ENCODE results near the gene ZBTB24. TPM values are rescaled to one million over a fixed set of nuclear protein-coding genes. Genes with fewer than 3 reads are reported as not detected.

Gene ZBTB24
- total RNA-seq, 4 donors from 2014 or later = 3.0 to 7.8 (median 5.7) TPM

DNA sequence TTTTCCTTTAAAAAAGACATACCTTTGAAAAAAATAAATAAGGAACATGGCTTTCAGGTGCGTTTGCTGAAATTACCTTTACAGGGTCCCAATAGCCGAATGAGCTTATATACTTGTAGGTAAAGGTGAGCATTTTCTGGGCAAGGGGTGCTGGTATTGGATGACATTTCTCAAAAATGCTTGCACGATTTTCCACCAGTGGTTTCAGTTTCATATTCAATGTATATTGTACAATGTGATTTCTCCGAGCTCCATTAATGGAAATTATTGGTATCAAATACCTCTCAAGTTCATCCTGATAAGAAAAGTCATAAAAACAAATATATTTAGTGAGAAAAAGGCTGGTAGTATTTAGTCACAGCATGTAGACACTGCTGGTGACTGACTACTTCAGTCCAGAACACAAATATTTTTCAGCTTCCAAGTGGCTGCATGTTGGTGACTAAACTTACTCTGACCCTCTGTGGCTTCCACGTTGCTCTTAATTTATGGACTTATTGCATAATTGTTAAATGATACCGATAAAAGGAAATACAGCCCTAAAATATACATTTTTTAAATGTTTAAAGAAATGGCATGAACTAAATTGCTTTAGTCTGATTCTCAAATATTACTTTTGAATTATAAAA lies 32.9 kb upstream of the ZBTB24 start:
- no peak for DNase-seq
- 57 to 72% methylated on average over 6 of the region's 6 CpGs for WGBS, 2 donors (ENCODE audit: low coverage in 1 of 2)
- no peak overlapping the region for H3K27ac ChIP-seq
- no peaks in the 10 kb centered on the region for H3K36me3 ChIP-seq
- intact Hi-C loops (cut with DNase I; ENCODE audit: low total_unique reads) (no loop called here), in situ Hi-C loops (cut with MboI; ENCODE audit: low pct_ligation_motif_present in 1 of 4, low pct_unique_long_range_greater_than_20kb in 1 of 4, low sequenced_read_pairs in 3 of 4) (loop anchor here in 1 of 4 donors (25.0 kb wide), 1 partner anchor 171 kb away; the partner anchor contains the start of genes AK9 and FIG4)
- H3K27me3 ChIP-seq = no peaks in the 10 kb centered on the region
- TF ChIP-seq POLR2AphosphoS5 (IDR thresholded peaks at IDR 0.05) (no peak), POLR2A (IDR thresholded peaks at IDR 0.05) (no peak), EP300 (IDR thresholded peaks at IDR 0.05; ENCODE audit: low read depth) (no peak), CTCF (IDR thresholded peaks at IDR 0.05) (no peak)
- peak overlapping the region in 1 of 4 donors; percentile 5 for H3K4me3 ChIP-seq
- no peaks in the 10 kb centered on the region for H3K4me1 ChIP-seq
- H3K9me3 ChIP-seq = no peaks in the 10 kb centered on the region

GRCh38 chr6:109514946-109515345 lies 31.9 kb upstream of the ZBTB24 start:
- TF ChIP-seq CTCF (IDR thresholded peaks at IDR 0.05) (no peak), POLR2AphosphoS5 (IDR thresholded peaks at IDR 0.05) (no peak)
- DNase-seq = no peak
- intact Hi-C loops (cut with DNase I; ENCODE audit: low total_unique reads) = no loop called here
- in situ Hi-C loops (cut with MboI; ENCODE audit: low pct_ligation_motif_present in 1 of 4, low pct_unique_long_range_greater_than_20kb in 1 of 4, low sequenced_read_pairs in 3 of 4) = loop anchor here in 1 of 4 donors (25.0 kb wide), 1 partner anchor 172 kb away; the partner anchor contains the start of genes AK9 and FIG4
- Histone ChIP-seq H3K36me3 (no peaks in the 10 kb centered on the region), H3K27ac (no peak overlapping the region), H3K4me3 (no peak overlapping the region), H3K27me3 (no peaks in the 10 kb centered on the region), H3K4me1 (no peaks in the 10 kb centered on the region), H3K9me3 (no peaks in the 10 kb centered on the region)
- 63 to 90% methylated on average over 2 to 3 of the region's 3 CpGs for WGBS, 2 donors (ENCODE audit: low coverage in 1 of 2)

GRCh38 chr6:109513571-109514071 lies 30.6 kb upstream of the ZBTB24 start:
- H3K27ac ChIP-seq = no peak overlapping the region
- H3K27me3 ChIP-seq = no peaks in the 10 kb centered on the region
- no peaks in the 10 kb centered on the region for H3K9me3 ChIP-seq
- in situ Hi-C loops (cut with MboI; ENCODE audit: low pct_ligation_motif_present in 1 of 4, low pct_unique_long_range_greater_than_20kb in 1 of 4, low sequenced_read_pairs in 3 of 4) = loop anchor here in 1 of 4 donors (25.0 kb wide), 1 partner anchor 174 kb away; the partner anchor contains the start of genes AK9 and FIG4
- TF ChIP-seq CTCF (IDR thresholded peaks at IDR 0.05) (no peak), EP300 (IDR thresholded peaks at IDR 0.05; ENCODE audit: low read depth) (no peak), POLR2A (IDR thresholded peaks at IDR 0.05) (no peak), POLR2AphosphoS5 (IDR thresholded peaks at IDR 0.05) (no peak)
- no peak for DNase-seq
- WGBS, 2 donors (ENCODE audit: low coverage in 1 of 2) = 89 to 92% methylated on average over 2 of the region's 2 CpGs
- H3K4me3 ChIP-seq = no peak overlapping the region
- intact Hi-C loops (cut with DNase I; ENCODE audit: low total_unique reads) = no loop called here
- H3K36me3 ChIP-seq = no peaks in the 10 kb centered on the region
- H3K4me1 ChIP-seq = no peaks in the 10 kb centered on the region

GRCh38 chr6:109512271-109512817 lies 29.3 kb upstream of the ZBTB24 start:
- no peak overlapping the region for H3K4me3 ChIP-seq

More at GRCh38 chr6:109512271-109512817, 29.3 kb upstream of the ZBTB24 start:
- no peak for DNase-seq
- Histone ChIP-seq H3K4me1 (no peaks in the 10 kb centered on the region), H3K27ac (no peak overlapping the region), H3K27me3 (no peaks in the 10 kb centered on the region), H3K36me3 (no peaks in the 10 kb centered on the region), H3K9me3 (no peaks in the 10 kb centered on the region)
- in situ Hi-C loops (cut with MboI; ENCODE audit: low pct_ligation_motif_present in 1 of 4, low pct_unique_long_range_greater_than_20kb in 1 of 4, low sequenced_read_pairs in 3 of 4) = loop anchor here in 1 of 4 donors (25.0 kb wide), 1 partner anchor 175 kb away; the partner anchor contains the start of genes AK9 and FIG4
- TF ChIP-seq CTCF (IDR thresholded peaks at IDR 0.05) (no peak), EP300 (IDR thresholded peaks at IDR 0.05; ENCODE audit: low read depth) (no peak)
- intact Hi-C loops (cut with DNase I; ENCODE audit: low total_unique reads) = no loop called here
- WGBS, 2 donors (ENCODE audit: low coverage in 1 of 2) = 73 to 80% methylated on average over 2 of the region's 2 CpGs

Measured in transverse colon (tissue), 4 donors.